ENCODE results near the gene PPIF. TPM values are rescaled to one million over a fixed set of nuclear protein-coding genes. Genes with fewer than 3 reads are reported as not detected.
A peak's percentile ranks its signal among the peaks of the same experiment; 100 is the strongest.

Gene PPIF
- total and polyA plus RNA-seq, 10 donors: 29.2 to 99.3 (median 67.5) TPM

DNA sequence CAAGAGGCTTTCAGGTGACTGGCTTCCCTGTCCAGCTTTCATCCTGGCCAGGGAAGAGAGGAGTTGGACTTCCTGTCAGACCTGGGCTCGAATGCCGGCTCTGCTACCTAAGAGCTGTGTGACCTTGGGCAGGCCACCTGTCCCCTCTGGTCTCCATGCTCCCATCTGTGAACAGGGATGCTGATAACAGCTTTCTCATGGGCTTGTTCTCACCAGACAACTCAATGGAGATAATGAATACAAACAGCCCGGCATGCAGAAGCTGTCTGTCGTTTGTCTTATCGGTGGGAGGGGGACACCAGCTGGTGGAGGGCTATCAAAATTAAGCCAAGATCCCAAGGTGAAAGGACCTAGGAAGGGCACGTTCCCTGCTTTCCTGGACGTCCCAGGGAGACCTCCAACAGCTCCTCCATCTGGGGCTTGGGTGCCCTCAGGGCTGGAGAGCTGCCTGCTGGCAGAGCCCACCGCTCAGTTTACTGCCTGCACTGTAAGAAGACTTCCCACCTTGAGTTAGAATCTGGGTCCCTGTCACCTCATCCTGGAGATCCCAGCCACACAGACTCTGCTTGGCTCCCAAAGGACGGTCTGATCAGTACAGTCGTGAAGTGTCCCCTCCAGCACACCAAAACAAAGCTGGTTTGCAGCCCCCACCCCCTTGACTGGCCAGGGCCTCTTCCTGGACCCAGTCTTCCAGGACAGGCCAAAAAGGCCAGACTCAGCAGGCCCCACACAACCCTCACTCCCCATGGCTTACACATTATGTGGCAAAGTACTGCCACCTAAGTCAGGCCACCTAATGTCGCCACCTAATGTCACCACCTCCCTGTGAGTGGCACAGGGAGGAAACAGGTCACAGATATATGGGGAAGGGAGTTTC is 40.9 kb downstream of the PPIF start:
- DNase-seq: peak; percentile 51
- intact Hi-C loops (cut with DNase I; ENCODE audit: low total_unique reads): no loop called here
- Histone ChIP-seq H3K27ac (peak overlapping the region in 1 of 8 donors; percentile 11), H3K9me3 (no peaks in the 10 kb centered on the region), H3K4me1 (peaks cover 0 to 29% (median 15%) of the 10 kb centered on the region in 6 donors), H3K4me3 (no peak overlapping the region), H3K36me3 (peaks cover 0 to 52% (median 3%) of the 10 kb centered on the region in 6 donors), H3K27me3 (replicated peaks in 1 of 7) (no peaks in the 10 kb centered on the region)
- TF ChIP-seq POLR2A (IDR thresholded peaks at IDR 0.05): no peak
- TF ChIP-seq CTCF (IDR thresholded peaks at IDR 0.05 in 8 of 11, conservative IDR thresholded peaks at IDR 0.05 in 3 of 11): no peak
- no peak for TF ChIP-seq POLR2AphosphoS5 (IDR thresholded peaks at IDR 0.05)
- WGBS, 5 donors: 80 to 97% (median 82%) methylated on average over 10 to 11 of the region's 11 CpGs

DNA sequence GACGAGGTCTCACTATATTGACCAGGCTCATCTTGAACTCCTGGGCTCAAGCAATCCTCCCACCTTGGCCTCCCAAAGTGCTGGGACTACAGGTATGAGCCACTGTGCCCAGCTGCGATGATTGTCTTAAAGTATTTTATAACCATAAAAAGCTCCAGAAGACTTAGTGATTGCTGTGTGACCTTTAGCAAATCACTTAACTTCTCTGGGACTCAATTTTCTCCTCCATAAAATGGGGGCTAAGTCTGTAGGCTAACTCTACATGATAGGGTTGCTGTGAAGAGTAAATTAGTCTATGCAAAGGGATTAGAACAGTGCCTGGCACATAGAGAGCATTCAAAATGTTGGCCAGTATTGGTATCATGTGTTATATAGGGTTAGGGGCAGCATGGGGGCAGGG is 42.8 kb downstream of the PPIF start:
- no peak for TF ChIP-seq CTCF (IDR thresholded peaks at IDR 0.05 in 8 of 11, conservative IDR thresholded peaks at IDR 0.05 in 3 of 11)
- TF ChIP-seq POLR2AphosphoS5 (IDR thresholded peaks at IDR 0.05): no peak
- no peak for TF ChIP-seq POLR2A (IDR thresholded peaks at IDR 0.05)
- DNase-seq: no peak
- Histone ChIP-seq H3K27ac (peak overlapping the region in 1 of 8 donors; percentile 30), H3K9me3 (no peaks in the 10 kb centered on the region), H3K4me1 (peaks cover 0 to 29% (median 15%) of the 10 kb centered on the region in 6 donors), H3K4me3 (no peak overlapping the region), H3K27me3 (replicated peaks in 1 of 7) (no peaks in the 10 kb centered on the region), H3K36me3 (peaks cover 0 to 52% (median 3%) of the 10 kb centered on the region in 6 donors)
- whole genome bisulfite sequencing, 5 donors: 95 to 100% (median 96%) methylated on average over 2 of the region's 2 CpGs
- intact Hi-C loops (cut with DNase I; ENCODE audit: low total_unique reads): no loop called here

DNA sequence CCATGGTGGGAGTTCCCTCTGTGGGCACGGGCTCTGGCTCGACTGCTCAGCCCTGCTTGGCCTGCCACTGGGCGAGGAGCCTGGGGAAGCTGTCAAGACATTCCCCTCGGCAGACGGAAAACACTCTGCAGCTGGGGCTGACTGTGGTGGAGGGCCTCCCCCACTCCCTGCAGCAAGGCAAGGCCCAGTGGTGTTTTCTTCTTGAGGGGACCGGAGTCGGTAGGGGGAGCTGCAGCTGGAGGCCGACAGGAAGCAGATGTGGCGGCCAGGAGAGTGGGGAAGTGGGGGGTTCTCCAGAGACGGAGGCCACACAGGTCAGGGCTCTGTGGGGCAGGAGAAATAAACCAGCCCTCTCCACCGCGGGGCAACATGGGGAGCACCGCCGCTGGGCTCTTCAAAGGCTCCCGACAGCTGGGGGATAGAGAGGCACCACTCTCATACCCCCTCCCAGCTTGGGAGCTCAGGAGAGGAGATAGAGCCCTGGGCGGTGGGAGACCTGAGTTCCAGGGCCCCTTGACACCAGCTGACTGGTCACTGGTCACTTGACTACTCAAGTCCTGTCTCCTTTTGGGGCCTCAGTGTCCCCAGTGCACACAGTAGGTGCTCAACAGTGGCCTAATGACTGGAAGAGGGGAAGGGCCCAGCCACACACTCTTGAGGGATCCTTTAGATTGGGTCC is 43.4 kb downstream of the PPIF start:
- H3K27ac ChIP-seq: peak overlapping the region in 4 of 8 donors; percentile 26 to 30 (median 28)
- no peak overlapping the region for H3K4me3 ChIP-seq
- intact Hi-C loops (cut with DNase I; ENCODE audit: low total_unique reads): no loop called here
- H3K27me3 ChIP-seq (replicated peaks in 1 of 7): no peaks in the 10 kb centered on the region
- H3K9me3 ChIP-seq: no peaks in the 10 kb centered on the region
- TF ChIP-seq POLR2AphosphoS5 (IDR thresholded peaks at IDR 0.05) (peak in 2 of 3 donors; percentile 52 to 54), POLR2A (IDR thresholded peaks at IDR 0.05) (no peak), CTCF (IDR thresholded peaks at IDR 0.05 in 8 of 11, conservative IDR thresholded peaks at IDR 0.05 in 3 of 11) (peak in 4 of 11 experiments; percentile 16 to 37 (median 34))
- H3K36me3 ChIP-seq: peaks cover 0 to 45% (median 3%) of the 10 kb centered on the region in 6 donors
- peaks cover 0 to 29% (median 15%) of the 10 kb centered on the region in 6 donors for H3K4me1 ChIP-seq
- DNase-seq: peak; percentile 74
- 26 to 39% (median 34%) methylated on average over 14 to 16 of the region's 16 CpGs for WGBS, 5 donors
